Stimulated activated CD4-positive, alpha-beta T cell treated with anti-CD3 and anti-CD28 coated beads, Interleukin-4, amount 100 ng/mL, for 24 hours (primary cell): ENCODE measurements around the gene ZNF423.
"Not testable (repeated sequence)": the region's sequence is repeated elsewhere in the genome, so short reads cannot be mapped to it uniquely, and the experiment has no call there.

Experiments used
- DNase-seq: peaks from one replicate; pipeline ENCODE4 v3.0.0-alpha.2; 2020

The ZNF423 gene

DNA sequence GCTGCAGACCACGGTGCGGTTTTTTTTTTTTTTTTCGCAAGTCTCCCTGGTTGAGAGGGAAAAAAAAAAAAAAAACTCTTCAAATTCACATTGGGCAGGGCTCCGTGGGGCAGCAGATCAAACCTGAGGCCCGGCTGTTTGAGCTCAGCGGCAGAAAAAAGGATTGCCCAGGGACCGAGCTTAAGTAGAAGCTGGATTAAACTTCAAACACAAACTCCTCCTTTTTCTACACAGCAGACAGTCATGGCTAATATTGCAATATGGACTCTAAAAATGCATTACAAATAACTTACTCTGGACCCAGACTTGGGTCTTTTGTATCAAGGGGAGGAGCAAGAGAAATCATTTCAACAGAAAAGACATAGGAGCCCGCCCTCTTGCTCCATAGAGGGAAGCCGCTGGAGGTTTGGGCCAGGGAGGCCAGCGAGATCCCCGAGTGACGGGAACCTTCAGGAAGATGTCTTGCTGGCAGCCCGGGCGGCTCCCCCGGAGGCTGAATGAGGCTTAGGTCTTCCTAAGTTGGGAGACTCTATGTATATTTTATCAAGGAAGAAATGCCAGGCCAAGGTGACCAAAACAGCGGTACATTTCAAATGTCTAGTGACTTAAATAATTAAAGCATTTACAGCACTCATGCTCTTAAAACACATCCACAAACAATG, 167.7 kb downstream of the ZNF423 start:
- no peak for DNase-seq

- no peak for DNase-seq
Observed at GRCh38 chr16:49687476-49688002, 168.4 kb downstream of the ZNF423 start.

DNA sequence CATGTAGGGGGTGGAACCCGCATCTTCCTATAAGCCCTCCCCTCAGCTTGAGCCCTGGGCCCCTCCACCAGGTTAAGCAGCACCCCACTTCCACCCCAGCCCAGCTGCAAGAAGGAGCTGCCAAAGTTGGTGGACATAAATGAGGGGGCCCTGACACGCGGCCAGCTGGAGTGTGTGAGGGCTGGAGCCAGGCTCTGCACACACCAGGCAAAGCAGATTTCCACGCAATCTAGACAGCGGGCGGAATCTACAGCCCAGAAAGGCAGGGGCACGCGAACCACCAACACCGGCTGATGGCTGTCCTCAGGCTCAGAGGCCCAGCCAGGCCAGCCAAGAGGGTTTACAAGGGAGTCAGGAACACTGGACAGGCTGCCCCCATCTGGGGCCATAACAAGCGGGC, 171.2 kb downstream of the ZNF423 start:
- DNase-seq: no peak

DNA sequence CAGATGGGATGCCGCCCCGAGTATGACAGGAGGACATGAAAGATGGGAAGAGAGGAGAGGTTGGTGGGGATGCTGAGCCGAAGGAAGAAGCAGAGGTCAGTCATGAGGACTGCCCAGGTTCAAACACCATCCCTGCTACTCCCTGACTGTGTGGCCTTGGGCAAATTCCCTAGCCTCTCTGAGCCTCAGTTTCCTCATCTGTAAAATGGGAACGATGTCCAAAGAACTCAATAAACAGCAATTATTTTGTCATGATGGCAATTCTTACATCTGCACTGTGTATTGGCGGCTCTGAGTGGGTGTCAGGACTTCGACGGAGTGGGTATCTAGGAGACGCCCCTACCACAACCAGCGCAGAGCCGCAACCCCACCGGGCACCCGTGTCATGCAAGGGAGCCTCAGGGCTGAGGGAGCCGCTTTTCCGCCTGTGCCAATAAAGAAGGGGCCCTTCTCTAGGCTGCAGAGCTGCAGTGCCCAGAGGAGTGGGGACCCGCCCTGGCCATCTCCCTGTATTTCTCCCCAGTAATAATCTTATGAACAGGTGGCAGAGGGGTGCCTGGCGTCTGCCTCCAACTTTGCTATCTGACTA, 173.2 kb downstream of the ZNF423 start:
- no peak for DNase-seq

GRCh38 chr16:49681217-49681883, 174.6 kb downstream of the ZNF423 start:
- no peak for DNase-seq

GRCh38 chr16:49679095-49679494, 176.8 kb downstream of the ZNF423 start:
- DNase-seq: no peak

DNA sequence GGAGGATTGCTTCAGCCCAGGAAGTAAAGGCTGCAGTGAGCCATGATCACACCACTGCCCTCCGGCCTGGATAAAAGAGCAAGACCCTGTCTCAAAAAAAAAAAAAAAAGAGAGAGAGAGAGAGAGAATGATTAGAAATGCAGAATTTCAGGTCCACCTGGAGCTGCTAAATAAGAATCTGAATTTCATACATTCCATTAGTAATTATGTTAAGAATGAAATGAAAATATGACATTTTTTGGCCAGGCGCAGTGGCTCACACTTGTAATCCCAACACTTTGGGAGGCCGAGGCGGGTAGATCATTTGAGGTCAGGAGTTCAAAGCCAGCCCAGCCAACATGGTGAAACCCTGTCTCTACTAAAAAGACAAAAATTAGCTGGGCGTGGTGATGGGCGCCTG, 178.3 kb downstream of the ZNF423 start:
- DNase-seq: not testable (repeated sequence)

GRCh38 chr16:49675413-49675812, 180.5 kb downstream of the ZNF423 start:
- DNase-seq: no peak

DNA sequence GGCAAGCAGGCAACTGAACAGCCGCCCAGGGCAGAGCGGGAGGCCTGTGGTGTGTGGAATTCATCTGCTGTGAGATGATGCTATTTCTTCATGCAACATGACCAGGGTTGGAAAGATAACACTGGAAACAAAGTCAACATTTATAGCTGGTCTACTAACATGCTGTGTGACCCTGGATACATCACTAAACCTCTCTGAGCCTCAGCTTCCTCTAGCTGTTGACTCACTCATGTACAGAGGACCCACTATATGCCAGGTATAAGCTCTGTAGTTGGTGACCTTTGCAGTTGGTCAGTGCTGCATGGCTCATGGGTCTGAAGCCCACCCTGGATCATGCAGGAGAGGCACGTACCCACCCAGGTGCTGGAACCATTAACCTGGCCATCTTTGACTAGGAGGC, 180.9 kb downstream of the ZNF423 start:
- no peak for DNase-seq

GRCh38 chr16:49674351-49674851, 181.5 kb downstream of the ZNF423 start:
- DNase-seq: no peak

DNA sequence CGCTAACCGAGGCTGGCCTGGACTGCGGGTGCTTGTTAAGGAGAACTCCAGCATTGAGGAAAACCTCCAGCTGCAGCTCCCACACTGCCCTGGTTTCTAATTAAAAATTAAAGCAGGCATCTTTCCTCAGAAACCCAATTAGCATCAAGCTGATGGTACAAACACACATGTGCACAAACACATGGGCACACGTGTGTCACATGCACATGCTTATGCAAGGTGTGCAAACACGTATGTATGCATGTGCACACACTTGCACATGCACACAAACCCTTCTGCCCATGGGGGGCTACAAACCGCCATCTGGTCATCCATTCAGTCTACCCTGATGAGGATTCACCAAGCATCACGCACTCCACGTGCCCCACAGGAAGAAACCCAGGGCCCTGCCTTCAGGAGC, 182.5 kb downstream of the ZNF423 start:
- no peak for DNase-seq

GRCh38 chr16:49672753-49673152, 183.2 kb downstream of the ZNF423 start:
- no peak for DNase-seq

DNA sequence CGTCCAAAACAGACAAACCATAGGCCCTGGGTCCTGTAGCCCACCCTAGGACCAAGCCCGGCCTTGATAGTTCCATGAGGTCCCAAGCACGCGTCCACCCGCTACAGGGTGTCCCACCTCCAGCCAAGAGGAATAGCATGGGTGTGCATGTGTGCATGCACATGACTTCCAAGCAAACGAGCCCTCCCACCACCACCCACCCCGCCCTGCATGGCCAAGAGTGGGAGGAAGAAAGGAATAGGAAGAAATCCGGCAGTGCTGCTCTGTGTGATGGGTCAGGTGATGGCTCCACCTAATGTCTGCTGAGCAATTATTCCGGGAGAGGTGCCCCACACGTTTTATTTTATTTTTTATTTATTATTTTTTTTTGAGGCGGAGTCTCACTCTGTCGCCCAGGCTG, 184.6 kb downstream of the ZNF423 start:
- no peak for DNase-seq

DNA sequence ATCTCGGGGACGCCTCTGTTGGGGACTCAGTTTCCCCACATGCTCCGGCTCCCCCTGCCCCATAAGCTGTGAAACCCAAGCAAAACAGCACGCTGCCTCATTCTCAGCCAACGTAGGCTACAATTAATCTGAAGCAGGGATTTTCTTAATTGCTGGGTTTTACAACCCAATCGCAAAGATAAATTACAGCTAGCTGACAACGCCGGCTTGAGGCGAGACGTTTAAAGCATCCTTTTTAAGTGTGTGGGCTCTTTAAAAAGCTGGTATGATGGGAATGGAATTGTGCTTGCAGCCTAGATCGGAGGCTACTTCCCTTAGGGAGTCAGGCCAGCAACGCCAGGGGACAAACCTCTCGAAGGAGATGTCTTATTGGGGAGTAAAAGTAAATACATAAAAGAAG, 185.3 kb downstream of the ZNF423 start:
- DNase-seq: no peak

- DNase-seq: no peak
Observed at GRCh38 chr16:49665482-49666230, 190.3 kb downstream of the ZNF423 start.

- DNase-seq: no peak
Observed at GRCh38 chr16:49664221-49665215, 191.4 kb downstream of the ZNF423 start.

GRCh38 chr16:49663081-49664065, 192.5 kb downstream of the ZNF423 start:
- DNase-seq: no peak

DNA sequence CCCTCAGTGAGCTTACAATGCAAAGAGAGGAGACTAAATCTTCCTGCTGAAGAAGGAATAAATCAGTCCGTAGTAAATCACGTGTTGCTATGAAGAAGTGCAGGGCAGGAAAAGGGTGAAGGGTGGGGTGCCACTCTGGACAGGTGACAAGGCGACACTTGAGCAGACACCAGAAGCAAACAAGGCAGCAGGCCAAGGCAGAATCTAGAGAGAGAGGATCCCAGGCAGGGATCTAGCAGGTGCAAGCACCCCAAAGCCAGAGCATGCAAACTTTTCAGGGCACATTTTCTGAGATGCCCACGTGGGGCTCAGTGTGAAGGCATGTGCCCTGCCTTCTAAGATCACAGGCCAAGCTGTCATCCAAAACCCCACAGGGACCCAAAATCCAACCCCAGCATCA, 193.3 kb downstream of the ZNF423 start:
- no peak for DNase-seq

GRCh38 chr16:49661465-49662187, 194.3 kb downstream of the ZNF423 start:
- no peak for DNase-seq

DNA sequence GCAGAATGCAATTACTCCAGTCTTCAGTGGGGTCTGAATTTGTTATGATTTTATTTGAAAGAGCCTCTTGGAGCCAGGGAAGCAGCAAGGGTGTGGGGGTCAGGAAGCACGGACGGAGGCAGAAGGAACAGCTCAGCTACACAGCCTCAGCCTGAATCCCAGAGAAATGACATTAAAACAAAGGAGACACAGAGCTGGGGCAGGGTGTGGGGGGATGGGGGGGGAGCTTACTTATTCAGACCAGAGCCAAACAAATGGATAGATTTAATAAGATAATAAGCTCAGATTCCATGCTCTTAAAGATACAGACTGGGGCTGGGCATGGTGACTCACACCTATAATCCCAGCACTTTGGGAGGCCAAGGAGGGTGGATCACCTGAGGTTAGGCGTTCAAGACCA, 195.3 kb downstream of the ZNF423 start:
- no peak for DNase-seq
